Dedifferentiated amniotic fluid mesenchymal stem cell (primary cell): ENCODE measurements around the gene GMPPB.
"Not testable (repeated sequence)": the region's sequence is repeated elsewhere in the genome, so short reads cannot be mapped to it uniquely, and the experiment has no call there.

Experiments used
- DNase-seq: peaks from one replicate; pipeline ENCODE4 v3.0.0-alpha.2; 2016; ENCODE audit errors: extremely low spot score

Gene GMPPB

GRCh38 chr3:49723628-49724551 is at the start of gene GMPPB:
Gene GMPPB, minus strand, starts transcription at chr3:49723951. Its CDS starts 225 bp downstream, at chr3:49723726.
- peak; percentile 96 for DNase-seq

- DNase-seq = no peak
Measured at GRCh38 chr3:49772703-49773102, 49.0 kb upstream of the GMPPB start.

- DNase-seq = no peak
Measured at GRCh38 chr3:49771340-49771938, 47.7 kb upstream of the GMPPB start.

GRCh38 chr3:49769926-49770325 is 46.2 kb upstream of the GMPPB start:
- DNase-seq = no peak

- DNase-seq = no peak
Measured at GRCh38 chr3:49769286-49769915, 45.6 kb upstream of the GMPPB start.

- no peak for DNase-seq
Measured at GRCh38 chr3:49763981-49764380, 40.2 kb upstream of the GMPPB start.

GRCh38 chr3:49761661-49762060 is 37.9 kb upstream of the GMPPB start:
- DNase-seq = no peak

GRCh38 chr3:49759226-49759625 is 35.5 kb upstream of the GMPPB start:
- DNase-seq = no peak

- DNase-seq = no peak
Measured at GRCh38 chr3:49757197-49757596, 33.4 kb upstream of the GMPPB start.

GRCh38 chr3:49756036-49756435 is 32.3 kb upstream of the GMPPB start:
- DNase-seq = no peak

GRCh38 chr3:49754536-49754935 is 30.8 kb upstream of the GMPPB start:
- no peak for DNase-seq

- DNase-seq = no peak
Measured at GRCh38 chr3:49751501-49751900, 27.8 kb upstream of the GMPPB start.

- DNase-seq = no peak
Measured at GRCh38 chr3:49750056-49750455, 26.3 kb upstream of the GMPPB start.

GRCh38 chr3:49748874-49749273 is 25.1 kb upstream of the GMPPB start:
- DNase-seq = not testable (repeated sequence)

GRCh38 chr3:49747792-49748480 is 24.2 kb upstream of the GMPPB start:
- DNase-seq = no peak

GRCh38 chr3:49745986-49746385 is 22.2 kb upstream of the GMPPB start:
- DNase-seq = no peak

GRCh38 chr3:49740427-49740826 is 16.7 kb upstream of the GMPPB start:
- DNase-seq = no peak

GRCh38 chr3:49738067-49738713 is 14.4 kb upstream of the GMPPB start:
- DNase-seq = no peak

- no peak for DNase-seq
Measured at GRCh38 chr3:49734752-49735151, 11.0 kb upstream of the GMPPB start.

- no peak for DNase-seq
Measured at GRCh38 chr3:49733551-49733950, 9.8 kb upstream of the GMPPB start.

- DNase-seq = no peak
Measured at GRCh38 chr3:49732597-49732996, 8.8 kb upstream of the GMPPB start.
